K562 (cell line): ENCODE data around the gene BCO1. TPM values are rescaled to one million over a fixed set of nuclear protein-coding genes. Genes with fewer than 3 reads are reported as not detected.

Source experiments
- ARID1B ChIP-seq: fragments of 450-650 bp; IDR thresholded peaks from 2 replicates; pipeline ENCODE4 v1.6.1; 2016; ENCODE audit warnings: antibody characterized with exemption, mild to moderate bottlenecking, inconsistent platforms
- ELF1 ChIP-seq: fragments of 200-800 bp; sonication (Bioruptor generic); IDR thresholded peaks from 2 replicates; pipeline ENCODE4 v1.6.1; 2016; ENCODE audit warnings: missing genetic modification characterization, missing compliant biosample characterization
- EP400 ChIP-seq: fragments of 450-650 bp; IDR thresholded peaks from 2 replicates; pipeline ENCODE4 v1.6.1; 2017; ENCODE audit warnings: antibody characterized with exemption, mild to moderate bottlenecking, moderate library complexity
- EZH2 ChIP-seq: IDR thresholded peaks from 2 replicates; pipeline ENCODE4 v1.6.1; 2012; ENCODE audit warnings: low read depth, mild to moderate bottlenecking, inconsistent platforms, low read length, borderline replicate concordance
- GATAD2B ChIP-seq: fragments of 450-650 bp; IDR thresholded peaks from 2 replicates; pipeline ENCODE4 v1.6.1; 2017; ENCODE audit warnings: mild to moderate bottlenecking, borderline replicate concordance
- HSF4 ChIP-seq: fragments of 250-450 bp; sonication (Bioruptor Pico); IDR thresholded peaks from 2 replicates; pipeline ENCODE4 v2.1.2; 2022; ENCODE audit warnings: mild to moderate bottlenecking, moderate library complexity, borderline replicate concordance
- IRF1 ChIP-seq: sonication (generic); formaldehyde crosslinking; IDR thresholded peaks from 2 replicates; pipeline ENCODE4 v1.8.0; 2022; ENCODE audit warnings: missing genetic modification reagents, mild to moderate bottlenecking, borderline replicate concordance
- KLF16 ChIP-seq: IDR thresholded peaks from 2 replicates; pipeline ENCODE4 v1.6.1; 2016; ENCODE audit warnings: antibody characterized with exemption
- MTF1 ChIP-seq: fragments of 250-450 bp; sonication (Bioruptor Pico); IDR thresholded peaks from 2 replicates; pipeline ENCODE4 v1.9.0; 2021; ENCODE audit warnings: moderate library complexity, mild to moderate bottlenecking, inconsistent platforms, borderline replicate concordance
- NCOR1 ChIP-seq: fragments of 450-650 bp; IDR thresholded peaks from 2 replicates; pipeline ENCODE4 v1.6.1; 2016; ENCODE audit warnings: mild to moderate bottlenecking, moderate library complexity
- NR2C2 ChIP-seq, 2 experiments: fragments of 200-800 bp in 1 of 2; sonication (Bioruptor generic) in 1 of 2; sonication (generic) in 1 of 2; formaldehyde crosslinking in 1 of 2; IDR thresholded peaks; 2 replicates each; pipeline versions ENCODE4 v1.6.1 to v1.8.0; 2016 to 2022; ENCODE audit warnings: mild to moderate bottlenecking in 1 of 2, missing compliant biosample characterization in 1 of 2, missing genetic modification characterization in 1 of 2, missing genetic modification reagents in 1 of 2
- POLR2AphosphoS2 ChIP-seq: IDR thresholded peaks from 2 replicates; pipeline ENCODE4 v1.6.1; 2012; ENCODE audit warnings: low read length, improper control_type of control experiment
- RBFOX2 ChIP-seq: fragments of 200-400 bp; formaldehyde crosslinking; IDR thresholded peaks from 2 replicates; pipeline ENCODE4 v1.6.1; 2017; ENCODE audit warnings: low read depth, mild to moderate bottlenecking, low read length, moderate library complexity
- WHSC1 ChIP-seq: IDR thresholded peaks from one replicate; pipeline ENCODE4 v1.6.1; 2012; ENCODE audit warnings: low read length, control low read depth, inconsistent platforms
- ZKSCAN8 ChIP-seq: fragments of 200-800 bp; sonication (Bioruptor generic); IDR thresholded peaks from 2 replicates; pipeline ENCODE4 v1.6.1; 2016; ENCODE audit warnings: missing genetic modification characterization, missing compliant biosample characterization
- ZNF398 ChIP-seq: fragments of 250-450 bp; sonication (Bioruptor Pico); IDR thresholded peaks from 2 replicates; pipeline ENCODE4 v1.8.0; 2021; ENCODE audit warnings: moderate library complexity, mild to moderate bottlenecking, inconsistent platforms
- ZNF57 ChIP-seq: fragments of 450-650 bp; formaldehyde crosslinking; IDR thresholded peaks from 2 replicates; pipeline ENCODE4 v1.4.0; 2020; ENCODE audit warnings: mild to moderate bottlenecking, moderate library complexity
- polyA plus RNA-seq, 8 experiments: library from polyadenylated mRNA; depleted of rRNA in 4 of 8; stranded (reverse) in 5 of 8; unstranded in 3 of 8; fragments of >200 nt; fragmentation: Nextera tagmentation in 2 of 8; fragmentation: Illumina TruSeq in 1 of 8; extraction: Ambion mirVana in 2 of 8; extraction: Trizol in 1 of 8; gene quantifications; 2 replicates each; pipeline versions ENCODE4 v1.2.1 to v1.2.3, GENCODE V29; 2011 to 2014; ENCODE audit warnings: inconsistent platforms in 1 of 8, missing spikeins in 1 of 8
- total RNA-seq, 7 experiments: library from RNA; depleted of rRNA in 6 of 7; stranded (reverse); fragments of >200 nt in 6 of 7; fragmentation: Illumina TruSeq in 2 of 7; extraction: Trizol in 2 of 7; gene quantifications; 2 replicates each; pipeline versions ENCODE4 v1.2.1 to v1.2.3, GENCODE V29; 2011 to 2021; ENCODE audit warnings: low replicate concordance in 1 of 7
- TF ChIP-seq, protein P1 (sequence below): fragments of 450-650 bp; IDR thresholded peaks from 2 replicates; pipeline ENCODE4 v1.7.1; 2018; ENCODE audit warnings: mild to moderate bottlenecking, low read depth; ENCODE audit not compliant: partially characterized antibody
- TF ChIP-seq, protein P2 (sequence below): fragments of 150-350 bp; conservative IDR thresholded peaks from 2 replicates; pipeline ENCODE4 v1.6.1; 2014; ENCODE audit warnings: low read length

The BCO1 gene
- total and polyA plus RNA-seq, 9 of the 15 experiments (the other 6 are each of a cell fraction or from before 2014, with no cell fraction given) = not detected

DNA sequence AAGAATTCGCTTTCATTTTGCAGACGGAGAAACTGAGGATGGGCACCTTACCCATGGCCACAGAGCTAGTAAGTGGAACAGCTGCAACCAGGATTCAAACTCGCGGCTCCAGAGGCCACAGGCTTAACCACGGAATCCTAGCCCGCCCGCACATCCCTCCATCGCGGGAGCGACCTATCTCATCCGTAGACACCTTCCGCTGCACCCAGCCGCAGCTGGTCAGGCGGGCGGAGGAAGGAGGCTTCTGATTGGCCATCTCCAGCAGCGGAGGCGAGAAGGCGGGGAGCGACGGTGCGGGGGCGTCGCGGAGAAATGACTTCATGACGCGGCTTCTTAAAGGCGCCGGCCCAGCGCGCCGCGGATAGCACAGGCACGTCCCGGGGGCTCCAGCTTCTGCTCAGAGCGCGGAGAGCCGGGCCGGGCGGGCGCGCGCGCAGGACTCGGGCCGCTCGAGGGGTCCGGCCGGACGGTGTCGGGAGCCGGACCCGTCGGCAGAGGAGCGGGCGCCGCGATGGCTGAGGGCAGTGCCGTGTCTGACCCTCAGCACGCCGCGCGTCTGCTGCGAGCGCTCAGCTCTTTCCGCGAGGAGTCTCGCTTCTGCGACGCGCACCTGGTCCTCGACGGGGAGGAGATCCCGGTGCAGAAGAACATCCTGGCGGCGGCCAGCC, 76.2 kb downstream of the BCO1 start, which contains the start of gene GAN (continued):
- 0 out of 2 replicates have a peak, but pooled peaks have one; percentile 17 for TF ChIP-seq KLF16
- no peak for TF ChIP-seq MTF1 (CRISPR knock-in tag)
- TF ChIP-seq ZNF398 = no peak
- TF ChIP-seq, protein P1, sequence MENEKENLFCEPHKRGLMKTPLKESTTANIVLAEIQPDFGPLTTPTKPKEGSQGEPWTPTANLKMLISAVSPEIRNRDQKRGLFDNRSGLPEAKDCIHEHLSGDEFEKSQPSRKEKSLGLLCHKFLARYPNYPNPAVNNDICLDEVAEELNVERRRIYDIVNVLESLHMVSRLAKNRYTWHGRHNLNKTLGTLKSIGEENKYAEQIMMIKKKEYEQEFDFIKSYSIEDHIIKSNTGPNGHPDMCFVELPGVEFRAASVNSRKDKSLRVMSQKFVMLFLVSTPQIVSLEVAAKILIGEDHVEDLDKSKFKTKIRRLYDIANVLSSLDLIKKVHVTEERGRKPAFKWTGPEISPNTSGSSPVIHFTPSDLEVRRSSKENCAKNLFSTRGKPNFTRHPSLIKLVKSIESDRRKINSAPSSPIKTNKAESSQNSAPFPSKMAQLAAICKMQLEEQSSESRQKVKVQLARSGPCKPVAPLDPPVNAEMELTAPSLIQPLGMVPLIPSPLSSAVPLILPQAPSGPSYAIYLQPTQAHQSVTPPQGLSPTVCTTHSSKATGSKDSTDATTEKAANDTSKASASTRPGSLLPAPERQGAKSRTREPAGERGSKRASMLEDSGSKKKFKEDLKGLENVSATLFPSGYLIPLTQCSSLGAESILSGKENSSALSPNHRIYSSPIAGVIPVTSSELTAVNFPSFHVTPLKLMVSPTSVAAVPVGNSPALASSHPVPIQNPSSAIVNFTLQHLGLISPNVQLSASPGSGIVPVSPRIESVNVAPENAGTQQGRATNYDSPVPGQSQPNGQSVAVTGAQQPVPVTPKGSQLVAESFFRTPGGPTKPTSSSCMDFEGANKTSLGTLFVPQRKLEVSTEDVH = peak; percentile 85
- TF ChIP-seq NCOR1 = no peak; the same call in 1 of the 2 replicates
- TF ChIP-seq, protein P2, sequence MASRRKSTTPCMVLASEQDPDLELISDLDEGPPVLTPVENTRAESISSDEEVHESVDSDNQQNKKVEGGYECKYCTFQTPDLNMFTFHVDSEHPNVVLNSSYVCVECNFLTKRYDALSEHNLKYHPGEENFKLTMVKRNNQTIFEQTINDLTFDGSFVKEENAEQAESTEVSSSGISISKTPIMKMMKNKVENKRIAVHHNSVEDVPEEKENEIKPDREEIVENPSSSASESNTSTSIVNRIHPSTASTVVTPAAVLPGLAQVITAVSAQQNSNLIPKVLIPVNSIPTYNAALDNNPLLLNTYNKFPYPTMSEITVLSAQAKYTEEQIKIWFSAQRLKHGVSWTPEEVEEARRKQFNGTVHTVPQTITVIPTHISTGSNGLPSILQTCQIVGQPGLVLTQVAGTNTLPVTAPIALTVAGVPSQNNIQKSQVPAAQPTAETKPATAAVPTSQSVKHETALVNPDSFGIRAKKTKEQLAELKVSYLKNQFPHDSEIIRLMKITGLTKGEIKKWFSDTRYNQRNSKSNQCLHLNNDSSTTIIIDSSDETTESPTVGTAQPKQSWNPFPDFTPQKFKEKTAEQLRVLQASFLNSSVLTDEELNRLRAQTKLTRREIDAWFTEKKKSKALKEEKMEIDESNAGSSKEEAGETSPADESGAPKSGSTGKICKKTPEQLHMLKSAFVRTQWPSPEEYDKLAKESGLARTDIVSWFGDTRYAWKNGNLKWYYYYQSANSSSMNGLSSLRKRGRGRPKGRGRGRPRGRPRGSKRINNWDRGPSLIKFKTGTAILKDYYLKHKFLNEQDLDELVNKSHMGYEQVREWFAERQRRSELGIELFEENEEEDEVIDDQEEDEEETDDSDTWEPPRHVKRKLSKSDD = peak; percentile 83
- TF ChIP-seq WHSC1 = no peak
- peak; percentile 93 for TF ChIP-seq RBFOX2
- no peak for TF ChIP-seq HSF4 (CRISPR knock-in tag)
- TF ChIP-seq ARID1B = peak; percentile 14; the same call in 1 of the 2 replicates
- TF ChIP-seq ELF1 (tag) = 0 out of 2 replicates have a peak, but pooled peaks have one; percentile 36
- no peak for TF ChIP-seq IRF1 (CRISPR knock-in tag)
- TF ChIP-seq EZH2 = no peak
- TF ChIP-seq ZKSCAN8 = no peak
- no peak for TF ChIP-seq POLR2AphosphoS2
- peak; percentile 44; the same call in 1 of the 2 replicates for TF ChIP-seq ZNF57 (CRISPR knock-in tag)
- TF ChIP-seq EP400 = peak; percentile 68; the same call in 1 of the 2 replicates
- TF ChIP-seq GATAD2B = peak; percentile 13; the same call in 1 of the 2 replicates
- TF ChIP-seq NR2C2 (CRISPR knock-in tag; IDR thresholded peaks at IDR 0.05) = no peak
- TF ChIP-seq NR2C2 (tag; IDR thresholded peaks at IDR 0.05) = peak; percentile 88
